RWPE2 (cell line): ENCODE results near the gene SLC1A7.

ENCODE experiments used
- ATAC-seq: fragments of 200-7000 bp; cut with Tn5 transposase; 3 replicates; pipeline ENCODE4 v1.9.1; 2021; ENCODE audit warnings: low read depth
- DNase-seq: peaks from one replicate; pipeline ENCODE4 v3.0.0-alpha.2; 2020; ENCODE audit warnings: low spot score
- H3K27ac ChIP-seq: fragments of 450-650 bp; 2 replicates; pipeline ENCODE4 v1.5.1; 2017; ENCODE audit warnings: mild to moderate bottlenecking; ENCODE audit not compliant: poor library complexity, severe bottlenecking
- H3K27me3 ChIP-seq: fragments of 250-450 bp; sonication (Bioruptor Pico); 2 replicates; pipeline ENCODE4 v1.5.1; 2021; ENCODE audit warnings: mild to moderate bottlenecking, moderate library complexity; ENCODE audit not compliant: insufficient read depth, poor library complexity, severe bottlenecking
- H3K36me3 ChIP-seq: fragments of 250-450 bp; sonication (Bioruptor Pico); 2 replicates; pipeline ENCODE4 v1.5.1; 2020; ENCODE audit warnings: low read depth, mild to moderate bottlenecking, moderate library complexity
- H3K4me1 ChIP-seq: fragments of 250-450 bp; sonication (Bioruptor Pico); 2 replicates; pipeline ENCODE4 v1.5.1; 2021; ENCODE audit warnings: mild to moderate bottlenecking, moderate library complexity; ENCODE audit not compliant: insufficient read depth, poor library complexity, severe bottlenecking
- H3K4me3 ChIP-seq: fragments of 250-450 bp; sonication (Bioruptor Pico); 2 replicates; pipeline ENCODE4 v1.5.1; 2021; ENCODE audit warnings: mild to moderate bottlenecking, moderate library complexity; ENCODE audit not compliant: severe bottlenecking
- H3K9me3 ChIP-seq: fragments of 250-450 bp; sonication (Bioruptor Pico); 2 replicates; pipeline ENCODE4 v1.5.1; 2021; ENCODE audit warnings: mild to moderate bottlenecking, moderate library complexity; ENCODE audit not compliant: severe bottlenecking
- TF ChIP-seq, protein P1 (sequence below): fragments of 450-650 bp; IDR thresholded peaks from one replicate; pipeline ENCODE4 v1.5.1; 2017; ENCODE audit warnings: mild to moderate bottlenecking, moderate library complexity; ENCODE audit not compliant: poor library complexity, severe bottlenecking

The SLC1A7 gene

GRCh38 chr1:53155534-53155933 is 13.1 kb upstream of the SLC1A7 start:
- H3K9me3 ChIP-seq = no peaks in the 10 kb centered on the region
- DNase-seq (no peak), ATAC-seq (no peak)
- no peak overlapping the region for H3K27ac ChIP-seq
- H3K36me3 ChIP-seq = no peaks in the 10 kb centered on the region
- no peaks in the 10 kb centered on the region for H3K4me1 ChIP-seq
- TF ChIP-seq, protein P1, sequence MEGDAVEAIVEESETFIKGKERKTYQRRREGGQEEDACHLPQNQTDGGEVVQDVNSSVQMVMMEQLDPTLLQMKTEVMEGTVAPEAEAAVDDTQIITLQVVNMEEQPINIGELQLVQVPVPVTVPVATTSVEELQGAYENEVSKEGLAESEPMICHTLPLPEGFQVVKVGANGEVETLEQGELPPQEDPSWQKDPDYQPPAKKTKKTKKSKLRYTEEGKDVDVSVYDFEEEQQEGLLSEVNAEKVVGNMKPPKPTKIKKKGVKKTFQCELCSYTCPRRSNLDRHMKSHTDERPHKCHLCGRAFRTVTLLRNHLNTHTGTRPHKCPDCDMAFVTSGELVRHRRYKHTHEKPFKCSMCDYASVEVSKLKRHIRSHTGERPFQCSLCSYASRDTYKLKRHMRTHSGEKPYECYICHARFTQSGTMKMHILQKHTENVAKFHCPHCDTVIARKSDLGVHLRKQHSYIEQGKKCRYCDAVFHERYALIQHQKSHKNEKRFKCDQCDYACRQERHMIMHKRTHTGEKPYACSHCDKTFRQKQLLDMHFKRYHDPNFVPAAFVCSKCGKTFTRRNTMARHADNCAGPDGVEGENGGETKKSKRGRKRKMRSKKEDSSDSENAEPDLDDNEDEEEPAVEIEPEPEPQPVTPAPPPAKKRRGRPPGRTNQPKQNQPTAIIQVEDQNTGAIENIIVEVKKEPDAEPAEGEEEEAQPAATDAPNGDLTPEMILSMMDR = no peak
- no peaks in the 10 kb centered on the region for H3K27me3 ChIP-seq
- H3K4me3 ChIP-seq = no peak overlapping the region

DNA sequence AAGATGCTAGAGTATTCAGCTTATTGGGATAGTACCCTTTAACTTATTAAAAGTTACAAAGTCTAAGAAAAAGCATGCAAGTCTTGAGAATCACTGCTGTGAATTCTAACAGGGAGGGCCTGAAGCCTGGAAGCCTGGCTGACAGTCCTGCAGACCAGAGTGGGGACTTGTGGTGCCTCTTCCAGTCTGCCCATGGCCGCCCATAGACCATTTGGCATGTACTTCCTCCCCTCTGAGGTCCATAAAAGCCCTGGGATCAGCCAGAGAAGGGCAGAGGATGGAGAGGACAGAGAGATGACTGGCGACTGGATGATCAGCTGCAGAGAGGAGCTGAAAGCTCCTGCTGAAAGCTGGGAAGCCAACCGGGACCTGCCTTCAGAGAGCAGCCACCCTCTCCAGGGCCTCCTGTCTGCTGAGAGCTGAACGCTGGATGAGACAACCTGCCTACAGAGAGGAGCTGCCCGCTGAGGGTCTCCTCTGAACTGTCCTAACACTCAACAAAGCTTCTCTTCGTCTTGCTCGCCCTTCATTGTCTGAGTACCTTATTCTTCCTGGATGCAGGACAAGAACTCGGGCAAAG is 12.5 kb upstream of the SLC1A7 start:
- no peaks in the 10 kb centered on the region for H3K9me3 ChIP-seq
- no peaks in the 10 kb centered on the region for H3K27me3 ChIP-seq
- ATAC-seq (no peak), DNase-seq (no peak)
- TF ChIP-seq, protein P1 = no peak
- no peak overlapping the region for H3K4me3 ChIP-seq
- no peak overlapping the region for H3K27ac ChIP-seq
- H3K4me1 ChIP-seq = no peaks in the 10 kb centered on the region
- no peaks in the 10 kb centered on the region for H3K36me3 ChIP-seq

DNA sequence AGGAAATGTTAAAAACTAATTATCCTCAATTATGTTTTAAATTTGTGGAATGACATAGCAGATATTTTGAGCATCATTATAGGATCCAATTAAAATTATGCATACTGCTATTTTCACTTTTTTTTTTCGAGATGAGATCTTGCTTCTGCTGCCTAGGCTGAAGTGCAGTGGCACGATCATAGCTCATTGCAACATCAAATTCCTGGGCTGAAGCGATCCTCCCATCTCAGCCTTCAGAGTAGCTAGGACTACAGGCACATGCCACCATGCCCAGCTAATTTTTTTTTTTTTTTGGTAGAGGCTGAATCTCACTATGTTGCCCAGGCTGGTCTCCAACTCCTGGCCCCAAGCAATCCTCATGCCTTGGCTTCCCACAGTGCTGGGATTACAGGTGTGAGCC is 11.3 kb upstream of the SLC1A7 start:
- ATAC-seq = no peak
- no peaks in the 10 kb centered on the region for H3K36me3 ChIP-seq
- H3K4me1 ChIP-seq = no peaks in the 10 kb centered on the region
- H3K27ac ChIP-seq = no peak overlapping the region
- H3K27me3 ChIP-seq = no peaks in the 10 kb centered on the region
- H3K4me3 ChIP-seq = no peak overlapping the region
- TF ChIP-seq, protein P1 = no peak
- DNase-seq = no peak
- no peaks in the 10 kb centered on the region for H3K9me3 ChIP-seq

GRCh38 chr1:53148123-53148522 is 5.7 kb upstream of the SLC1A7 start:
- ATAC-seq (peak; percentile 44; the same call in 2 of the 3 replicates), DNase-seq (no peak)
- H3K4me3 ChIP-seq = no peak overlapping the region
- no peaks in the 10 kb centered on the region for H3K36me3 ChIP-seq
- no peaks in the 10 kb centered on the region for H3K27me3 ChIP-seq
- H3K27ac ChIP-seq = peak overlapping the region; percentile 65
- H3K4me1 ChIP-seq = peaks cover 26% of the 10 kb centered on the region
- H3K9me3 ChIP-seq = no peaks in the 10 kb centered on the region
- TF ChIP-seq, protein P1 = no peak

- TF ChIP-seq, protein P1 = no peak
- Histone ChIP-seq H3K9me3 (no peaks in the 10 kb centered on the region), H3K27ac (peak overlapping the region; percentile 65), H3K4me3 (no peak overlapping the region), H3K27me3 (no peaks in the 10 kb centered on the region), H3K4me1 (peaks cover 26% of the 10 kb centered on the region), H3K36me3 (no peaks in the 10 kb centered on the region)
- DNase-seq (no peak), ATAC-seq (no peak)
Observed at GRCh38 chr1:53147174-53147573, 4.7 kb upstream of the SLC1A7 start.
